Astrocyte (in vitro differentiated cells and primary cell): ENCODE data around the gene NCOA4. TPM values are rescaled to one million over a fixed set of nuclear protein-coding genes. Genes with fewer than 3 reads are reported as not detected.
A peak's percentile ranks its signal among the peaks of the same experiment; 100 is the strongest.

ENCODE experiments used
- DNase-seq: peaks from one replicate; pipeline ENCODE4 v3.0.0-alpha.2; 2010; ENCODE audit warnings: low read depth
- FAIRE-seq: peaks from 2 replicates; lab custom pipeline; 2011; peaks lifted over from hg19 to GRCh38; lab: Jason Lieb, UNC
- H2AFZ ChIP-seq: 2 replicates; pipeline ENCODE4 v1.6.0; 2012; ENCODE audit warnings: low read depth, low read length, inconsistent platforms
- H3K27ac ChIP-seq: 2 replicates; pipeline ENCODE4 v1.5.1; 2011; ENCODE audit warnings: low read depth, low read length, inconsistent platforms
- H3K27me3 ChIP-seq: 2 replicates; pipeline ENCODE4 v1.6.0; 2011; ENCODE audit warnings: low read length, inconsistent platforms; ENCODE audit not compliant: insufficient read depth
- H3K36me3 ChIP-seq: 2 replicates; pipeline ENCODE4 v1.5.1; 2011; ENCODE audit warnings: low read length, inconsistent platforms; ENCODE audit not compliant: insufficient read depth
- H3K4me1 ChIP-seq: 2 replicates; pipeline ENCODE4 v1.5.1; 2011; ENCODE audit warnings: low read length, inconsistent platforms; ENCODE audit not compliant: insufficient read depth
- H3K4me2 ChIP-seq: 2 replicates; pipeline ENCODE4 v1.6.0; 2012; ENCODE audit warnings: low read length, inconsistent platforms
- H3K4me3 ChIP-seq: 2 replicates; pipeline ENCODE4 v1.5.1; 2011; ENCODE audit warnings: low read depth, mild to moderate bottlenecking, low read length, inconsistent platforms; ENCODE audit not compliant: insufficient read depth
- H3K79me2 ChIP-seq: 2 replicates; pipeline ENCODE4 v1.6.0; 2012; ENCODE audit warnings: mild to moderate bottlenecking, low read length, inconsistent platforms; ENCODE audit not compliant: insufficient read depth
- H3K9ac ChIP-seq: 2 replicates; pipeline ENCODE4 v1.6.0; 2012; ENCODE audit warnings: mild to moderate bottlenecking, low read length, inconsistent platforms
- H3K9me3 ChIP-seq: 2 replicates; pipeline ENCODE4 v1.5.1; 2012; ENCODE audit warnings: low read depth, mild to moderate bottlenecking, low read length, inconsistent platforms; ENCODE audit not compliant: insufficient read depth
- H4K20me1 ChIP-seq: 2 replicates; pipeline ENCODE4 v1.6.0; 2012; ENCODE audit warnings: low read length, inconsistent platforms; ENCODE audit not compliant: insufficient read depth
- H3K27ac Mint-ChIP-seq: one replicate; pipeline ENCODE4 v1.8.0; 2021; ENCODE audit warnings: mild to moderate bottlenecking, mixed read lengths; ENCODE audit not compliant: unreplicated experiment
- H3K27me3 Mint-ChIP-seq: one replicate; pipeline ENCODE4 v1.8.0; 2021; ENCODE audit warnings: low read depth, mixed read lengths; ENCODE audit not compliant: unreplicated experiment
- H3K36me3 Mint-ChIP-seq: one replicate; pipeline ENCODE4 v1.8.0; 2021; ENCODE audit warnings: low read depth, mixed read lengths; ENCODE audit not compliant: unreplicated experiment
- H3K4me1 Mint-ChIP-seq: one replicate; pipeline ENCODE4 v1.8.0; 2021; ENCODE audit warnings: low read depth, mixed read lengths; ENCODE audit not compliant: unreplicated experiment
- H3K4me3 Mint-ChIP-seq: one replicate; pipeline ENCODE4 v1.8.0; 2021; ENCODE audit warnings: mild to moderate bottlenecking, moderate library complexity, mixed read lengths; ENCODE audit not compliant: unreplicated experiment
- H3K9me3 Mint-ChIP-seq: one replicate; pipeline ENCODE4 v1.8.0; 2021; ENCODE audit warnings: mild to moderate bottlenecking, mixed read lengths; ENCODE audit not compliant: unreplicated experiment
- EZH2 ChIP-seq: IDR thresholded peaks from 2 replicates; pipeline ENCODE4 v1.6.1; 2012; ENCODE audit warnings: mild to moderate bottlenecking, low read length, inconsistent platforms; ENCODE audit not compliant: insufficient read depth
- total RNA-seq: library from RNA; stranded (reverse); gene quantifications from 2 replicates; pipeline ENCODE4 v1.2.1, GENCODE V29; 2021
- TF ChIP-seq, protein P1 (sequence below): IDR thresholded peaks from 2 replicates; pipeline ENCODE4 v1.5.1; 2011; ENCODE audit warnings: low read depth, mild to moderate bottlenecking, inconsistent platforms, low read length, moderate library complexity; ENCODE audit not compliant: insufficient read depth

Gene NCOA4
- total RNA-seq, 1 donor from 2014 or later, result 120 TPM

DNA sequence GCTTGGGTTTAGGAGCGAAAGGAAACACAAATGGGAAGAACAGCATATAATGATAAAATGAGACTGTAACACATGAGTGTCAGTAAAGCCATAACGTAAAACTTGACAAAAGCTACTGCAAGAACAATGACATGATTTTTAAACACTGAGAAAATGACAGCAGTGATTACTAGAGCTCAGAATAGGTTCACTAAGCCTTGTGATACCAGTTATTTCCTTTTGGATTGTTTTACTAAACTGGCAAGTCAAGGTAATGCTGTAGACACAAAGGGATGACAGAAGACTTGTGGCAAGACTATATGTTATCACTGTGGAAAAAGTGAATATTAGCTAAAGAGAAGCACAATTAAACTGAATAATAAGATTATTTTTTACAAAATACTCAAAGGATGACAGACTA, 12.7 kb downstream of the NCOA4 start:
- Histone ChIP-seq H3K27ac (peak overlapping the region; percentile 19), H3K9ac (peak overlapping the region; percentile 20), H3K27me3 (no peaks in the 10 kb centered on the region), H4K20me1 (peaks cover 73% of the 10 kb centered on the region), H3K4me2 (no peak overlapping the region), H3K79me2 (peaks cover 83% of the 10 kb centered on the region), H2AFZ (no peak overlapping the region), H3K4me3 (no peak overlapping the region), H3K4me1 (peaks cover 42% of the 10 kb centered on the region), H3K36me3 (peaks cover 13% of the 10 kb centered on the region), H3K9me3 (no peaks in the 10 kb centered on the region)
- Mint-ChIP-seq H3K4me3 (no peak overlapping the region), H3K27me3 (no peaks in the 10 kb centered on the region), H3K36me3 (peaks cover 13% of the 10 kb centered on the region), H3K9me3 (no peaks in the 10 kb centered on the region), H3K27ac (no peak overlapping the region), H3K4me1 (peaks cover 39% of the 10 kb centered on the region)
- no peak for FAIRE-seq
- TF ChIP-seq EZH2, result no peak
- TF ChIP-seq, protein P1, sequence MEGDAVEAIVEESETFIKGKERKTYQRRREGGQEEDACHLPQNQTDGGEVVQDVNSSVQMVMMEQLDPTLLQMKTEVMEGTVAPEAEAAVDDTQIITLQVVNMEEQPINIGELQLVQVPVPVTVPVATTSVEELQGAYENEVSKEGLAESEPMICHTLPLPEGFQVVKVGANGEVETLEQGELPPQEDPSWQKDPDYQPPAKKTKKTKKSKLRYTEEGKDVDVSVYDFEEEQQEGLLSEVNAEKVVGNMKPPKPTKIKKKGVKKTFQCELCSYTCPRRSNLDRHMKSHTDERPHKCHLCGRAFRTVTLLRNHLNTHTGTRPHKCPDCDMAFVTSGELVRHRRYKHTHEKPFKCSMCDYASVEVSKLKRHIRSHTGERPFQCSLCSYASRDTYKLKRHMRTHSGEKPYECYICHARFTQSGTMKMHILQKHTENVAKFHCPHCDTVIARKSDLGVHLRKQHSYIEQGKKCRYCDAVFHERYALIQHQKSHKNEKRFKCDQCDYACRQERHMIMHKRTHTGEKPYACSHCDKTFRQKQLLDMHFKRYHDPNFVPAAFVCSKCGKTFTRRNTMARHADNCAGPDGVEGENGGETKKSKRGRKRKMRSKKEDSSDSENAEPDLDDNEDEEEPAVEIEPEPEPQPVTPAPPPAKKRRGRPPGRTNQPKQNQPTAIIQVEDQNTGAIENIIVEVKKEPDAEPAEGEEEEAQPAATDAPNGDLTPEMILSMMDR, result no peak
- no peak for DNase-seq

DNA sequence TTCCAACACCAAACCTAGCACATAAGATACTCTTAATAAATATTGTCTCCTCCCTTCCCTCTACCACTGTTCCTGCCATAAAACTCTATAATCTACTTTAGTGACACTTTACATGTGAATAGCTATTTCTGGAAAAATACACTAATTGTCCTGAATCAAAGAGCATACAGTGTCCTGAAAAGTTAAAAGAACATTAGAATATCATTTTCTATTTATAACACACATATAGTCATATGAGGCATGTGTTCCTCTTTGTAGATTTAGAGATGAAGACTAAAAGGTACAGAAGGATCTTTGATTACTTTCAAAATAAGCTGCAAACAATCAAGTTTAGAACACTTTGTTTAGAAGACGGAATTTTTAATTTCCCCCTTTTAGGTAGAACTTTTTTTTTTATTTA, 13.6 kb downstream of the NCOA4 start:
- DNase-seq (no peak), FAIRE-seq (no peak)
- Histone ChIP-seq H2AFZ (no peak overlapping the region), H3K4me3 (no peak overlapping the region), H3K4me2 (no peak overlapping the region), H3K9me3 (no peaks in the 10 kb centered on the region), H3K9ac (no peak overlapping the region), H3K79me2 (peaks cover 74% of the 10 kb centered on the region), H3K27ac (no peak overlapping the region), H4K20me1 (peaks cover 68% of the 10 kb centered on the region), H3K36me3 (peaks cover 14% of the 10 kb centered on the region), H3K27me3 (no peaks in the 10 kb centered on the region), H3K4me1 (peaks cover 33% of the 10 kb centered on the region)
- peaks cover 13% of the 10 kb centered on the region for H3K36me3 Mint-ChIP-seq
- H3K27me3 Mint-ChIP-seq, result no peaks in the 10 kb centered on the region
- H3K4me3 Mint-ChIP-seq, result no peak overlapping the region
- TF ChIP-seq, protein P1, result no peak
- TF ChIP-seq EZH2, result no peak
- no peaks in the 10 kb centered on the region for H3K9me3 Mint-ChIP-seq
- H3K4me1 Mint-ChIP-seq, result peaks cover 36% of the 10 kb centered on the region
- no peak overlapping the region for H3K27ac Mint-ChIP-seq

DNA sequence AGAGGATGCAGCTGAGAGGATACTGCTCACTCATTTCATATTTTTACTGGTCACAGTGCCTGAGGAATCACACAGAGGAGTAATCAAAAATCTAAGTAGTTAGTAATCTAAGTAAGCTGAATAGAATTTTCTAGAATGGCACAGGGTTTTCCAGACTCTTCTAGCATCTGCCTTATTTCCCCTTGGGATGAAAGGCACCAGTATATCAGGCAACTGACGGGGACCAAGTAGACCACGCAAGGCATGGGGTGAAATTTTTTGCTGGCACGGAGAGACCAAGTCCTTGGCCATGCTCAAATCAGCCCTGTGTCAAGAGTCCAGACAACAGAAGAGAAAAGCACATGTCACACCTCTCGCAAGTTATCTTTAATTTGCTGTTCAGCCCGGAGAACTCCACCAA, 14.2 kb downstream of the NCOA4 start:
- H3K27ac Mint-ChIP-seq, result no peak overlapping the region
- H3K36me3 ChIP-seq, result peaks cover 18% of the 10 kb centered on the region
- H3K27me3 ChIP-seq, result no peaks in the 10 kb centered on the region
- H3K9me3 Mint-ChIP-seq, result no peaks in the 10 kb centered on the region
- H3K4me3 Mint-ChIP-seq, result no peak overlapping the region
- no peak overlapping the region for H3K27ac ChIP-seq
- no peak overlapping the region for H3K4me3 ChIP-seq
- H3K4me1 Mint-ChIP-seq, result peaks cover 34% of the 10 kb centered on the region
- H3K9me3 ChIP-seq, result no peaks in the 10 kb centered on the region
- no peak overlapping the region for H3K4me2 ChIP-seq
- no peak overlapping the region for H3K9ac ChIP-seq
- peaks cover 63% of the 10 kb centered on the region for H4K20me1 ChIP-seq
- no peak for TF ChIP-seq EZH2
- TF ChIP-seq, protein P1, result no peak
- FAIRE-seq (no peak), DNase-seq (no peak)
- H3K36me3 Mint-ChIP-seq, result peaks cover 15% of the 10 kb centered on the region
- H2AFZ ChIP-seq, result no peak overlapping the region
- H3K4me1 ChIP-seq, result peaks cover 27% of the 10 kb centered on the region
- H3K27me3 Mint-ChIP-seq, result no peaks in the 10 kb centered on the region
- peaks cover 68% of the 10 kb centered on the region for H3K79me2 ChIP-seq
